CD4-positive, alpha-beta T cell (primary cell): Measurements from ENCODE around the gene OLFML2B. TPM values are rescaled to one million over a fixed set of nuclear protein-coding genes. Genes with fewer than 3 reads are reported as not detected.

Experiments
- ATAC-seq: fragments of 200-7000 bp; cut with Tn5 transposase; one replicate; pipeline ENCODE4 v1.10.0; 2022; ENCODE audit warnings: mild to moderate bottlenecking; ENCODE audit not compliant: poor library complexity
- CTCF ChIA-PET: fragments of 350-600 bp; sonication (Branson Sonifier 250); formaldehyde crosslinking; loops from one replicate; lab custom pipeline; 2021; ENCODE audit warnings: antibody characterized with exemption, inconsistent platforms; lab: Charles Lee
- POLR2A ChIA-PET: fragments of 350-600 bp; sonication (Branson Sonifier 250); formaldehyde crosslinking; loops from one replicate; lab custom pipeline; 2021; ENCODE audit warnings: antibody characterized with exemption, inconsistent platforms; lab: Charles Lee
- DNase-seq, 14 experiments: peaks; one replicate each; pipeline ENCODE4 v3.0.0-alpha.2; 2013 to 2020; ENCODE audit warnings: mixed read lengths in 2 of 14
- H3K27ac ChIP-seq, 2 donors: one replicate each; pipeline versions ENCODE4 v1.5.1 to v1.7.0; 2013; ENCODE audit warnings: low read length in 2 of 2, low read depth in 1 of 2, mild to moderate bottlenecking in 1 of 2
- H3K27me3 ChIP-seq, 2 experiments: 1 replicate in 1 of 2; 2 replicates in 1 of 2; pipeline versions ENCODE4 v1.6.1 to v1.7.0; 2013; ENCODE audit warnings: low read length in 2 of 2, control low read depth in 1 of 2, mild to moderate bottlenecking in 1 of 2, moderate library complexity in 1 of 2; ENCODE audit not compliant: insufficient read depth in 2 of 2, control insufficient read depth in 1 of 2
- H3K36me3 ChIP-seq: one replicate; pipeline ENCODE4 v1.6.1; 2013; ENCODE audit warnings: low read length, control low read depth; ENCODE audit not compliant: insufficient read depth
- H3K4me1 ChIP-seq: one replicate; pipeline ENCODE4 v1.6.1; 2013; ENCODE audit warnings: low read length, control low read depth; ENCODE audit not compliant: insufficient read depth
- H3K4me3 ChIP-seq: one replicate; pipeline ENCODE4 v1.5.1; 2013; ENCODE audit warnings: mild to moderate bottlenecking, low read length, moderate library complexity
- H3K9me3 ChIP-seq, 2 experiments: 1 replicate in 1 of 2; 2 replicates in 1 of 2; pipeline versions ENCODE4 v1.6.1 to v1.7.0; 2013; ENCODE audit warnings: low read length in 2 of 2, mild to moderate bottlenecking in 2 of 2, control low read depth in 1 of 2, moderate library complexity in 1 of 2; ENCODE audit not compliant: control insufficient read depth in 1 of 2, insufficient read depth in 1 of 2
- H3K27ac Mint-ChIP-seq: one replicate; pipeline ENCODE4 v1.8.0; 2020; ENCODE audit warnings: mixed read lengths
- H3K27me3 Mint-ChIP-seq: one replicate; pipeline ENCODE4 v1.8.0; 2021; ENCODE audit warnings: mixed read lengths
- H3K36me3 Mint-ChIP-seq: one replicate; pipeline ENCODE4 v1.8.0; 2021; ENCODE audit warnings: low read depth, mixed read lengths
- H3K4me1 Mint-ChIP-seq: one replicate; pipeline ENCODE4 v1.8.0; 2021; ENCODE audit warnings: low read depth, mixed read lengths
- H3K4me3 Mint-ChIP-seq: one replicate; pipeline ENCODE4 v1.8.0; 2020; ENCODE audit warnings: mild to moderate bottlenecking, mixed read lengths
- H3K9me3 Mint-ChIP-seq: one replicate; pipeline ENCODE4 v1.8.0; 2020; ENCODE audit warnings: mixed read lengths
- intact Hi-C, 2 experiments: fragments of 100-400 bp; cut with DNase I in 1 of 2; cut with micrococcal nuclease in 1 of 2; formaldehyde crosslinking; loops; one replicate each; pipeline versions ENCODE4 v1.15.1 to v1.9.0; 2023 to 2025; cut with DNase I, micrococcal nuclease
- total RNA-seq, 174 experiments: library from RNA in 2 of 174; stranded (reverse) in 2 of 174; gene quantifications; one replicate each; pipeline ENCODE4 v1.2.3 and lab custom pipeline; 2021 to 2026
- TF ChIP-seq, protein P1 (sequence below): fragments of 200-600 bp; IDR thresholded peaks from one replicate; pipeline ENCODE4 v1.8.0; 2022; ENCODE audit warnings: antibody characterized with exemption, mild to moderate bottlenecking

OLFML2B gene
- total RNA-seq, 2 experiments from 2014 or later: 0.08 TPM; not detected in 1

DNA sequence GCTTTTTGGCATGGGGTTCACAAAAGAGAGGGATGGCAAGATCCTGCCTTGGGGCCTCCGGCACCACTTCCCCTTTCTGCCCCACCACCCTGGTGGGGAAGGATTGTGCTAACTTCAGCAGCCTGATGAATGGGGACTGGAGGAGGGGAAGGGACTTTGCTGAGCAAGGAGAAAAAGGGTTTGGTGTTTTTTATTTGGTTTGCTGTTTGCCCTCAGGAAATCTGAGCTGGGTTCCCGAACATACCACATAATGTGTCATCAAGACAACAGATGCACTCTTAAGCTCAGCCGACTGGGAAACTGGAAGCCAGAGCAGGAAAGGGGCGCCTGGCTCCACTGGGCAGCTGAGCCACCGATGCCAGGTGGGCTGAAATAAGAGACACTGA is 19.8 kb downstream of the OLFML2B start:
- H3K27me3 Mint-ChIP-seq: no peaks in the 10 kb centered on the region
- DNase-seq (peak in 2 of 14 experiments; percentile 24 to 36), ATAC-seq (no peak)
- H3K9me3 ChIP-seq: no peaks in the 10 kb centered on the region
- H3K9me3 Mint-ChIP-seq: no peaks in the 10 kb centered on the region
- TF ChIP-seq, protein P1, sequence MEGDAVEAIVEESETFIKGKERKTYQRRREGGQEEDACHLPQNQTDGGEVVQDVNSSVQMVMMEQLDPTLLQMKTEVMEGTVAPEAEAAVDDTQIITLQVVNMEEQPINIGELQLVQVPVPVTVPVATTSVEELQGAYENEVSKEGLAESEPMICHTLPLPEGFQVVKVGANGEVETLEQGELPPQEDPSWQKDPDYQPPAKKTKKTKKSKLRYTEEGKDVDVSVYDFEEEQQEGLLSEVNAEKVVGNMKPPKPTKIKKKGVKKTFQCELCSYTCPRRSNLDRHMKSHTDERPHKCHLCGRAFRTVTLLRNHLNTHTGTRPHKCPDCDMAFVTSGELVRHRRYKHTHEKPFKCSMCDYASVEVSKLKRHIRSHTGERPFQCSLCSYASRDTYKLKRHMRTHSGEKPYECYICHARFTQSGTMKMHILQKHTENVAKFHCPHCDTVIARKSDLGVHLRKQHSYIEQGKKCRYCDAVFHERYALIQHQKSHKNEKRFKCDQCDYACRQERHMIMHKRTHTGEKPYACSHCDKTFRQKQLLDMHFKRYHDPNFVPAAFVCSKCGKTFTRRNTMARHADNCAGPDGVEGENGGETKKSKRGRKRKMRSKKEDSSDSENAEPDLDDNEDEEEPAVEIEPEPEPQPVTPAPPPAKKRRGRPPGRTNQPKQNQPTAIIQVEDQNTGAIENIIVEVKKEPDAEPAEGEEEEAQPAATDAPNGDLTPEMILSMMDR: no peak
- H3K36me3 Mint-ChIP-seq: no peaks in the 10 kb centered on the region
- ChIA-PET CTCF (no interaction called here), POLR2A (no interaction called here)
- H3K36me3 ChIP-seq: no peaks in the 10 kb centered on the region
- H3K4me3 ChIP-seq: no peak overlapping the region
- intact Hi-C loops: no loop called here
- H3K27ac Mint-ChIP-seq: no peak overlapping the region
- peaks cover 0 to 3% of the 10 kb centered on the region in 2 experiments for H3K27me3 ChIP-seq
- H3K27ac ChIP-seq: no peak overlapping the region
- H3K4me1 ChIP-seq: no peaks in the 10 kb centered on the region
- H3K4me3 Mint-ChIP-seq: no peak overlapping the region
- H3K4me1 Mint-ChIP-seq: no peaks in the 10 kb centered on the region

DNA sequence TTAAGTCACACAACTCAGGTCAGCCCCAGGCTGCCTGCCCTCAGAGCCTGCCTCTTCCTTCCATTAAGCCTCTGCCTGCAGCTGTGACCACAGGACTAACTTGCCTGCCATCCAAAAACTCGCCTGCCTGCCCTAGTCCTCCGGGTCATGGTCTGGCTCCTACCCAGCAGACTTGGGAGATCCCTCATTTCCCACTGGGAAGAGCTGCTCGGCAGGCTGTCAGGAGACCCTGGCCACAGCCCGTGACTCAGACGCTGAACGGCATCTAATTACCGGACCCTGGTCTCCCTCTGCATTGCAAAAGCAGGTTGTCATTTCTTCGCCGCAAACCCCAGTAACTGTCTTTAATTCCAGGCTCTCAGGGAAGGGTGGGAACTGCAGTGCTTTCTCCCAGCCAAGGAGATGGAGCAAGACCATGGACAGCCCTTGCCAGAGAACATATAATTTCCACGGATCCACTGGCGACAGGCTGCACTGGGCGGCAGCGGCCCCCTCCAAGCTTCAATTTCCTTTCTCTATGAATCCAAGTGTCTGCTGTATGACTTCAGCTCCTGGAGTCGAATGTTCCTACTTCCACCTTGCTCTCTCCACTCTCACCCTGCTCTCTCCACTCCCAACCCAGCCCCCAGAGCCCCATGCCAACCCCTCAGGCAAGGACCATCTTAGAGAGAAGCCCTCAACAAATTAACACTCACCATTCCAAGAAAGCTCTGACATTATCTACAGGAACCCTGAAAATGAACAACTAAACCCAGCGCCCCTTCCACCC is 20.4 kb downstream of the OLFML2B start:
- Histone ChIP-seq H3K27ac (no peak overlapping the region), H3K9me3 (no peaks in the 10 kb centered on the region), H3K4me1 (no peaks in the 10 kb centered on the region), H3K36me3 (no peaks in the 10 kb centered on the region), H3K27me3 (peaks cover 0 to 3% of the 10 kb centered on the region in 2 experiments), H3K4me3 (no peak overlapping the region)
- ATAC-seq (no peak), DNase-seq (no peak)
- CTCF ChIA-PET: no interaction called here
- POLR2A ChIA-PET: interaction anchor here (0.5 kb wide), 1 partner anchor 23 kb away, joined by 3 read pairs; no protein-coding TSS in a partner anchor
- intact Hi-C loops: no loop called here
- Mint-ChIP-seq H3K4me3 (no peak overlapping the region), H3K36me3 (no peaks in the 10 kb centered on the region), H3K27ac (no peak overlapping the region), H3K4me1 (no peaks in the 10 kb centered on the region), H3K27me3 (no peaks in the 10 kb centered on the region), H3K9me3 (no peaks in the 10 kb centered on the region)
- TF ChIP-seq, protein P1: no peak

DNA sequence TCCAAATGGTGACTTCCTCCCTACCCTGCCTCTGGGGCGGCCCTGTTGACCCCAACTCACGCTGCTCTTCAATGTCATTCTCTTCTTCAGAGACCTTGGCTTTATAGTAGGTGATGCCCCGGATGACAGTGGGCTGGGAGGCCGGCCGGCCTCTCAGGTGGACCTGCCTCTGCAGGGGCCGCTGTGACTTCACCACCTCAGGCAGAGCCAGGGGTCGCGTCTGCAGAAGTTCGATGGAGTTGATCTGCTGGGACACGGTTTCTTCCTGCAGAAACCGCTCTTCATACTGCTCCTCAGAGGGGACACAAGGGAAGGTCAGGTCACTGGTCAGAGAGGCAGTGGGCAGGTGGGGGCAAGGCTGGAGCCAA is 23.6 kb downstream of the OLFML2B start:
- intact Hi-C loops: no loop called here
- CTCF ChIA-PET: no interaction called here
- no peak for ATAC-seq

More for the DNA sequence above, 23.6 kb downstream of the OLFML2B start:
- no peak for DNase-seq
- Mint-ChIP-seq H3K4me3 (no peak overlapping the region), H3K27ac (no peak overlapping the region), H3K9me3 (no peaks in the 10 kb centered on the region), H3K36me3 (no peaks in the 10 kb centered on the region), H3K27me3 (no peaks in the 10 kb centered on the region), H3K4me1 (no peaks in the 10 kb centered on the region)
- Histone ChIP-seq H3K36me3 (no peaks in the 10 kb centered on the region), H3K4me1 (no peaks in the 10 kb centered on the region), H3K27ac (no peak overlapping the region), H3K4me3 (no peak overlapping the region), H3K9me3 (no peaks in the 10 kb centered on the region), H3K27me3 (peaks cover 0 to 3% of the 10 kb centered on the region in 2 experiments)
- TF ChIP-seq, protein P1: no peak
- POLR2A ChIA-PET: no interaction called here
